ENCODE measurements around the gene KIF26A. TPM values are rescaled to one million over a fixed set of nuclear protein-coding genes. Genes with fewer than 3 reads are reported as not detected.

The KIF26A gene
- total RNA-seq, 4 donors from 2014 or later, result 4.6 to 7.2 (median 5.6) TPM

- Histone ChIP-seq H3K4me3 (no peak overlapping the region), H3K4me1 (no peaks in the 10 kb centered on the region), H3K9me3 (no peaks in the 10 kb centered on the region), H3K27me3 (peaks cover 0 to 40% (median 0%) of the 10 kb centered on the region in 4 donors), H3K36me3 (no peaks in the 10 kb centered on the region), H3K27ac (replicated peaks in 1 of 4) (no peak overlapping the region)
- TF ChIP-seq CTCF (IDR thresholded peaks at IDR 0.05) (no peak), POLR2A (IDR thresholded peaks at IDR 0.05; ENCODE audit: low read depth) (no peak), EP300 (IDR thresholded peaks at IDR 0.05) (no peak), POLR2AphosphoS5 (IDR thresholded peaks at IDR 0.05) (no peak)
- intact Hi-C loops (cut with DNase I), result no loop called here
- no peak for DNase-seq (ENCODE audit: extremely low spot score)
- 94% methylated on average over 6 of the region's 10 CpGs for whole genome bisulfite sequencing
Measured at GRCh38 chr14:104192883-104193245, 54.5 kb downstream of the KIF26A start.

- Histone ChIP-seq H3K27ac (replicated peaks in 1 of 4) (no peak overlapping the region), H3K4me3 (no peak overlapping the region), H3K4me1 (no peaks in the 10 kb centered on the region), H3K9me3 (no peaks in the 10 kb centered on the region), H3K36me3 (no peaks in the 10 kb centered on the region), H3K27me3 (peaks cover 0 to 33% (median 0%) of the 10 kb centered on the region in 4 donors)
- no peak for DNase-seq (ENCODE audit: extremely low spot score)
- 80% methylated on average over 8 of the region's 14 CpGs for WGBS
- intact Hi-C loops (cut with DNase I), result no loop called here
- TF ChIP-seq POLR2AphosphoS5 (IDR thresholded peaks at IDR 0.05), result no peak
- no peak for TF ChIP-seq CTCF (IDR thresholded peaks at IDR 0.05)
Measured at GRCh38 chr14:104194016-104194415, 55.6 kb downstream of the KIF26A start.

GRCh38 chr14:104194716-104195115 lies 56.3 kb downstream of the KIF26A start:
- H3K4me3 ChIP-seq, result no peak overlapping the region
- WGBS, result 89% methylated on average over 9 of the region's 11 CpGs

GRCh38 chr14:104195361-104195760 lies 57.0 kb downstream of the KIF26A start:
- peaks cover 0 to 30% (median 0%) of the 10 kb centered on the region in 4 donors for H3K27me3 ChIP-seq

More at GRCh38 chr14:104194716-104195115, 56.3 kb downstream of the KIF26A start:
- Histone ChIP-seq H3K27me3 (peaks cover 0 to 33% (median 0%) of the 10 kb centered on the region in 4 donors), H3K27ac (replicated peaks in 1 of 4) (no peak overlapping the region), H3K4me1 (no peaks in the 10 kb centered on the region), H3K36me3 (no peaks in the 10 kb centered on the region), H3K9me3 (no peaks in the 10 kb centered on the region)
- DNase-seq (ENCODE audit: extremely low spot score), result no peak
- intact Hi-C loops (cut with DNase I), result no loop called here
- TF ChIP-seq POLR2A (IDR thresholded peaks at IDR 0.05; ENCODE audit: low read depth) (no peak), POLR2AphosphoS5 (IDR thresholded peaks at IDR 0.05) (no peak), EP300 (IDR thresholded peaks at IDR 0.05) (no peak), CTCF (IDR thresholded peaks at IDR 0.05) (no peak)

More at GRCh38 chr14:104195361-104195760, 57.0 kb downstream of the KIF26A start:
- Histone ChIP-seq H3K27ac (replicated peaks in 1 of 4) (no peak overlapping the region), H3K4me3 (no peak overlapping the region), H3K4me1 (no peaks in the 10 kb centered on the region), H3K36me3 (no peaks in the 10 kb centered on the region), H3K9me3 (no peaks in the 10 kb centered on the region)
- 87% methylated on average over 16 of the region's 16 CpGs for WGBS
- intact Hi-C loops (cut with DNase I), result no loop called here
- no peak for DNase-seq (ENCODE audit: extremely low spot score)
- TF ChIP-seq EP300 (IDR thresholded peaks at IDR 0.05) (no peak), POLR2AphosphoS5 (IDR thresholded peaks at IDR 0.05) (no peak), POLR2A (IDR thresholded peaks at IDR 0.05; ENCODE audit: low read depth) (no peak), CTCF (IDR thresholded peaks at IDR 0.05) (no peak)

Measured in esophagus muscularis mucosa (tissue), 4 donors.